ENCODE measurements around the gene KCTD13.
"Not testable (repeated sequence)": the region's sequence is repeated elsewhere in the genome, so short reads cannot be mapped to it uniquely, and the experiment has no call there.

The KCTD13 gene, protein sequence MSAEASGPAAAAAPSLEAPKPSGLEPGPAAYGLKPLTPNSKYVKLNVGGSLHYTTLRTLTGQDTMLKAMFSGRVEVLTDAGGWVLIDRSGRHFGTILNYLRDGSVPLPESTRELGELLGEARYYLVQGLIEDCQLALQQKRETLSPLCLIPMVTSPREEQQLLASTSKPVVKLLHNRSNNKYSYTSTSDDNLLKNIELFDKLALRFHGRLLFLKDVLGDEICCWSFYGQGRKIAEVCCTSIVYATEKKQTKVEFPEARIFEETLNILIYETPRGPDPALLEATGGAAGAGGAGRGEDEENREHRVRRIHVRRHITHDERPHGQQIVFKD

DNA sequence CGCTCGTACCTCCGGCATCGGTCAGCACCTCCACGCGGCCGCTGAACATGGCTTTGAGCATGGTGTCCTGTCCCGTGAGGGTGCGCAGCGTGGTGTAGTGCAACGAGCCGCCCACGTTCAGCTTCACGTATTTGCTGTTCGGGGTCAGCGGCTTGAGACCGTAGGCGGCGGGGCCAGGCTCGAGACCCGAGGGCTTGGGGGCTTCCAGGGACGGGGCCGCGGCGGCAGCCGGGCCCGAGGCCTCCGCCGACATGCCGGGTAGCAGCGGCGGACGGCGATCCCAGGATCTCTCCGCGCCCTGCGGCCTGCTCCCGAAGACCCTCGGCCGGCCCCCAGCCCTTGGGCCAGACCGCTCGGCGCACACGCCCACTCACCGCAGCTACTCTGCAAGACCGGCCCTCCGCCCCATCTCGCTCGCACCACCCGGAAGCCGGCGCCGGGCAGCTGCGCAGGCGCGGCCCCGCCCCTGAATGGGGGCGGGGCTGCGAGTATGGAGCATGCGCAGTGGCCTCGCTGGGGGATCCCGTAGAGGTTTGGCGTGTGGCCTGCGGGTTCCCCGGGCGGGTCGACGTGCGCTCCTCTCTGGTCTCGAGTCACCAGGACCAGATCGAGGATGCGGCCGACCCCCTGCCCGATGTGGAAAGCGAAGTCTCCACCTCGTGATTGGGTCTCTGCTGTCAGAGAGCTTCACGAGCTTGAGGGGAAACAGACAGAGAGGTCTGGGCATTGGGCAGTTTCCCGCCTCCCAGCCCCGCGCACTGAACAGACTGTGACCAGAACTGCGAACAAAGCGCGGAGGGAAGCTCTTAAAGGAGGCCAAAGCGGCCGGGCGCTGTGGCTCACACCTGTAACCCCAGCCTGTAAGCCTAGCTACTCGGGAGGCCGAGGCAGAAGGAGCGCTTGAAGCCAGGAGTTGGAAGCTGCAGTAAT is at the start of gene KCTD13:
Gene KCTD13, minus strand, starts transcription at position 446 of the 930 bp plus-strand sequence. Its CDS starts 193 bp downstream, at position 253.
- DNase-seq = peak; percentile 84

DNA sequence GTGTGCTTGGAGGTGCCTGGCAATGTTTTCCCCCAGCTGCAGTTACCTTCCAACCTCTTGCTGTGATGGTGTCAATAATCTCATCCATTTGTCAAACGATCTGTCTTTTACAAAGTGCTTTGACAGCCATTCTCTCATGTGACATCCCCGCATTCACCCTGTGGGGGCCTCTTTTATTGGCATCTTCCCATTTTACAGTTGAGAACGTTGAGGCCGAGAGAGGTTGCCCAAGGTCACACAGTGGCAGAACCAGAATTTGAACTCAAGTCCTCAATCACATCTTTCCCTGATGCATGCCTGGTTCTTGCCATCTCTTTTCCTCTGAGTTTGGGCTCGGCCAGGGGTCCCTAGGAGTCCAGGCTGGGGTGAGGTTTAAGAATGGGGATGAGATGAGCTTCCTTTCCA is 49.1 kb upstream of the KCTD13 start:
- DNase-seq = no peak

DNA sequence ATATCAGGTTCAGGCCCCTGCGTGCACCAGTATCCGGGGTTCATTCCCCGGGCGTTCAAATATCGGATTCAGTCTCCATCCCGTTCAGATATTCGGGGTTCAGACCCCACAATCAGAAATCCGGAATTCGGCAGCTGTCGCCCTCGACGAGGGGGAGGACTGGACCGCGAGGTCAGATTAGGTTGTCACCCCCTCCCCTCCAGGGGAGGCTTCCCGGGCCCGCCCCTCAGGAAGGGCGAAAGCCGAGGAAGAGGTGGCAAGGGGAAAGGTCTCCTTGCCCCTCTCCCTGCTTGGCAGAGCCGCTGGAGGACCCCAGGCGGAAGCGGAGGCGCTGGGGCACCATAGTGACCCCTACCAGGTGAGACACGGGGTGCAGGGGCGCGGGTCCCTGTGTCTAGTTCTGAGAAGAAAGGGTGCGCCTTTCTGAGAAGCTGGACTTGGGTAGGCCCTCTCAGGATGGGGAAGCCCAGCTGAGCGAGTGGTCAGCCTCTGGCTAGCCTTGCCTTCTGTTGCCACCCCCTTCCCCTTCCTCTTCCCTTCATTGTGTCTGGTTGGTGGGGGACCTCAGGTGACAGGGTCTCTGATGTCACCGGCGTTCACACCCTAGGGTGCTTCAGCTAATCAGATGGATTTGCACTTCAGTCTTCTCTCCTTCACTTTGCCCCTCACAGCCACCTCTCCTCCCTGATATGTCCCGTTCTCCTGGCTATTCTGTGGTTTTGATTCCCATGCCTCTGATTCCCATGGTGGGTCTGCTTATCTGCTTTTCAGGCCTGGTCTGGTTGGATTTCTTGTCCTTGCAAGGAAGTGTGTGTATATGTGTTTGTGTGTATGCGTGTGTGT is 48.5 kb upstream of the KCTD13 start:
- DNase-seq = peak; percentile 34

DNA sequence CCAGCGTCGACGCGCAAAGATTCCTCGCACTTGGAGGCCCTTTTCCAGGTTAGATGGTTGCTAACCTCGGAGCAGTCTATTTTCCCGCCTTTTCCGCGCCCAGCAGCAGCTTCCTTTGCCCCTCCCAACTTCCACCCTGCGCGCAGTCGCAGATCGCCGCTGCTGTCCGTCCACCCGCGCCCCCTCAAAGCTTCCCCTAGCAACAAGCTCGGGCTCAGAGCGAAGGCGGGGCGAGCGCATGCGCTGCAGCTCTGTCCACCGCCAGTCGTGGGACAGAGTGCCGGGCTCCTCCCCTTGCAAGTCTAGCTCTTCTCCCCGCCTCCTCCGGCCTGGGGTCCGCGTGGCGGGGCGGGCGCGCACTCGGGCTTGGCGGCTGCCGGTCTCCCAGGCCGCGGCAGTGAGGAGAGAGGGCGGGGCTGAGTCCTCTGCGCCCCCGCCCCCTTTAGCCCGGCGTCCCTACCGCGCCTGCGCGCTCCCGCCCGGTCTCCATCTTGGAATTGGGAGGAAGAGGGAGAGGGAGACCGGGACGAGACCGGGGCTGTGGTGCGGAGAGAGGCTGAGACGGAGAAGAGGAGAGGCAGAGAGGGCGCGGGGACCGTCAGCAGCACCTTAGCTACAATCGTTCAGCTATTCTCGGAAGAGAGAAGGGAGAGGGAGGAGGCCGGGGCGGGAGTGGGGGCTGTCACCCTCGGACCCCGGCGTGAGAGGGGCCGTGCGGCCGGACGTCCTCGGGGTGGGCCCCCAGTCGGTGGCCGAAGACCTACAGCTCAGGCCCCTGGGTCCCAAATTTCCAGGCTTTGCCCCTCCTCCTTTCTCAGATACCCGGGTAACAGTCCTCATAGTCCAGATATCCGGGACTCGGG is 47.6 kb upstream of the KCTD13 start, which contains the start of gene TAOK2:
Gene TAOK2, plus strand, starts transcription at position 485 of the 863 bp plus-strand sequence. CDS start 3,905 bp downstream, outside the sequence.
- DNase-seq = peak; percentile 98

DNA sequence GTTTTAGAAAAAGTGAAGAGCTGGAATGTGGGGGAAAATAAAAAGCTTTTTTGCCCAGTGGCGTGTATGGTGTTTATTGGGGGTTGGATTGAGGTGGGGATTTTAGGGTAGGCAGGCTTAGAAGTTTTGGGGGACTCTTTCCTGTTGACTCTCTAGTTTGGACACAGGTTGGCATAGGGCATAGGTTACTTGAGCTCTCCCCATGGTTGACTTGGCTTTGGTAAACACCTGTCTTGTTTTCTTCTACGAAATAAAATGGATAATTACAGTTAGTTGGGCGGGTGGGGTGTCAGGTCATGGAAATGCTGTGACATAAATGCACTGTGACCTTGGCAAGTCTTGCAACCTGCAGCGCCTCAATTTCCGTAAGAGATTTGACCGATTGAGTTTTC is 47.0 kb upstream of the KCTD13 start:
- DNase-seq = no peak

DNA sequence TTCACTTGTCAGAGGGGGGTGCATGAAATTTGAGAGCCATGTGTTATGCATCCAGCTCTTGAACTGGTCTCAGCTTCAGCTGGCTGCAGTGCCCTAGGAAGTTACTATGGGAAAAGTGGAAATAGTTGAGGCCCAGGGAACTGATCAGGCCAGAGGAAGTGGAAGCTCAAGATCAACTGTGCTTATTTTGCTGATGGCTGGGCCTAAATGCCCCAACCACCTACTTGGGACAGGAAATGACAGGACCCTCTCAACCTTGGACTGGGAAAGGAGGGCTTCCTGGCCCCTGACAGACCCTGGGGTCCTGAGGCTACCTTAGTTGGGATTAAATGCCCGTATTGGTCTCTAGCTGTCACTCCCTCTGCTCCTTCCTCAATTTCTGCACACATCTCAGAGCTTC is 46.5 kb upstream of the KCTD13 start:
- DNase-seq = no peak

DNA sequence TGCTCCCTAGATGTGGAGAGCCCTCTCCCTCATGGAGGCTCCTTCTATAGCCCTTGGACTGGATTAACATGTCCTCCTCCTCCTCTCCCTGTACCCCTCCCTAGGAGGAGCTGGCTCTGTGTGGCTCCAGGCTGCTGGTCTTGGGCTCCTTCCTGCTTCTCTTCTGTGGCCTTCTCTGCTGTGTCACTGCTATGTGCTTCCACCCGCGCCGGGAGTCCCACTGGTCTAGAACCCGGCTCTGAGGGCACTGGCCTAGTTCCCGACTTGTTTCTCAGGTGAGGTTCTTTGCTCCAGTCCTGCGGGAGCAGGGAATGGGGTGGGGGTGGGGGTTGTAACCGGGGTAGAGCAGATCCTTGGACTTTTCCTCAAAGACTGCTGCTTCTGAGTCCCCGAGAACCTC is 45.3 kb upstream of the KCTD13 start:
- no peak for DNase-seq

DNA sequence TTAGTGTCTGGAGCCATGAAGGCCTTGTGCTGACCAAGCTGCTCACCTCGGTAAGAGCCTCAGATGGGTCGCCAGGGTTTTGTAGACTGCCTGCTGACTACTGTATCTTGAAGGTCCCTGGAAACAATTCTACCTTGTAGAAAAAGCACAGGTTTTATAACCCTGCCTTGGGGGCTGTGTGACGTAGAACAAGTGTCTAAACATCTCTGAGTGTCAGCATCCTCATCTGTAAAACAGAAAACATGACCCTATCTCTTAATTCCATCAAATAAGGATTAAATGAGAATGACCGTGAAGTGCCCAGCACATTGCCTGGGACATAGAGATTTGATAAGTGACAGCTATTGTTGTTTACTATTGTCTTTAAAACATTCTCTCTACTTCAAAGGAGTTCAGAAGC is 42.2 kb upstream of the KCTD13 start:
- no peak for DNase-seq

DNA sequence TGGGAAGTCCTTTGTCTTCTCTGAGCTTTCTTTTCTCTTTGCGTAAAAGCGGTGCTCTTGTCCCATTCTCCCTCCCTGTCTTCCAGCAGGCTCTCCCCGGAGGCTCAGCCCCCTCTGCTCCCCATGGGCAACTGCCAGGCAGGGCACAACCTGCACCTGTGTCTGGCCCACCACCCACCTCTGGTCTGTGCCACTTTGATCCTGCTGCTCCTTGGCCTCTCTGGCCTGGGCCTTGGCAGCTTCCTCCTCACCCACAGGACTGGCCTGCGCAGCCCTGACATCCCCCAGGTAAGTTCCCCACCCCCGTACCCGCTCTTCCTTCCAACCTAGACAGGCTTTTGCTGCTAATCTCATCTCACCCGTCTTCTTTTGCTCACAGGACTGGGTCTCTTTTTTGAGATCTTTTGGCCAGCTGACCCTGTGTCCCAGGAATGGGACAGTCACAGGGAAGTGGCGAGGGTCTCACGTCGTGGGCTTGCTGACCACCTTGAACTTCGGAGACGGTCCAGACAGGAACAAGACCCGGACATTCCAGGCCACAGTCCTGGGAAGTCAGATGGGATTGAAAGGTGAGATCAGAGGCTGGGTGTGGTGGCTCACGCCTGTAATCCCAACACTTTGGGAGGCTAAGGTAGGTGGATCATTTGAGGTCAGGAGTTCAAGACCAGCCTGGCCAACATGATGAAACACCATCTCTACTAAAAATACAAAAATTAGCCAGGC is 37.2 kb upstream of the KCTD13 start:
- no peak for DNase-seq

DNA sequence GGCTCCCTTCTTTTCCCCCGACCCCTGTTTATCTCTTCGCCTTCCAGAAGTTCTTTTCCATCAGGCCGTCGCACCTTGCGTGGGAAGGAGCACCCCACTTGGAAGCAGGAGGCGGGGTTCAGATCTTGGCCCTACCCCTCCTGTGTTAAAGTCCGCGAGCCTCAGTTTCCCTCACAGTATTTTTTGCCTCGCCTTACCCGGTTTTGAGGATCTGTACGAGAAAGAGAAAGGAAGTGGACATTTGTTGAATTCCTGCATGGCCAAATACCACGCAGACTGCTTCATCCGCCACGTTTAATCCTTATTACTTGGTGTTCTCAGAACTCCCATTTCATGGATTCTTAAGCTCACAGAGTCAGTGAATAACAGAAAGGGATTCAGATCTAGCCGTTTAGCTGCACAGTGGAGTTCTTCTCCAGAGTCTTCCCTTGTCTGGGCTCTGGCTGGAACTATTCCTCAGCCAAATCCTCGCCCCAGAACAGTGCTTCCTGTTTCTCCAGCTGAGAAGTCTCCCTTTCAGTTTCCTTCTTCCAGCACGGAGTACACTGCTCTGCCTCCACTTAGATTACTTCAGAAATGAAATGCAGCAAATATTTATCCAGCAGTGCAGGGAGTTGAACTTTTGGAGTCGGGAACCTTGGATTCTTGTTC is 36.4 kb upstream of the KCTD13 start:
- peak; percentile 29 for DNase-seq

DNA sequence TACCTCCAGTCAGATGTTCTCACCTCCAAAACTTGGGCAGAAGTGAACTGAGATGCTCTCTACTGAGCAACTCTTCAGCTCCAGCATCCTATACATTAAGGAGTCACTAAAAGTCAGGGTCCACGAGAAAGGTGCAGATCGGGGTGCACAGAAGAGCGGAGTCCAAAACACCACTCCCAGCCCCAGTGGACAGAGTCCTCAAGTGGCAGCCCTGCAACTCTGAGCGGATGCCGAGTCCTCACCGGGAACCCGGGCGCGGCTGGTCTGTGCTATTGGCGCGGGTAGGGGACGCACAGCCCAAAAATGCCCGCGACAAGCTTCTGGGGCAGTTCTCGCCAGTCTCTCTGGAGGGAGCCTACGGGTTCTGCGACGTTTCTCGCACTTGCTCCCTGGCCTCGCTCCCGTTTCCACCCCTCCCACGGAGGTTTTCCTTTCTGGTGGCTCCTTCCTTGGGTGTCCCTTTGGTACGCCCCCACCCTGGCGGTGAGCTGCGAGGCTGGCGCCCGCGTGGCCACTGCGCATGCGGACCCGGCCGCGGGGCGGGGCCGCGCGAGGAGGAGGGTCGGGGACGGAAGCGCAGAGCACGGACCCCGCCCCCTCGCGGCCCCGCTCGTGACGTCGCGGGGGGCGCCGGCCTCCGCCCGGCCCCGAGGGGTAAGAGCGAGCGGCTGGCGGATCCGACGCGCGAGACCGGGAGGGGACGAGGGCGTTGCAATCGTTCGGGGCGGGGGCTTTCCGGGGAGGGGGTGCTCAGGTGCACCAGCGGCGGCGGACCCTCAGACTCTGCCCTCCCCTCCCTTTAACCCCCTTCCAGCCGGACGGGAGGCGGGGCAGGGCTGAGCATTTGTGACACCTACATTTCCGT is 35.7 kb upstream of the KCTD13 start, which contains the start of gene TMEM219:
Gene TMEM219, plus strand, starts transcription at position 601 of the 865 bp plus-strand sequence. CDS start 1,065 bp downstream, outside the sequence.
- DNase-seq = peak; percentile 89

DNA sequence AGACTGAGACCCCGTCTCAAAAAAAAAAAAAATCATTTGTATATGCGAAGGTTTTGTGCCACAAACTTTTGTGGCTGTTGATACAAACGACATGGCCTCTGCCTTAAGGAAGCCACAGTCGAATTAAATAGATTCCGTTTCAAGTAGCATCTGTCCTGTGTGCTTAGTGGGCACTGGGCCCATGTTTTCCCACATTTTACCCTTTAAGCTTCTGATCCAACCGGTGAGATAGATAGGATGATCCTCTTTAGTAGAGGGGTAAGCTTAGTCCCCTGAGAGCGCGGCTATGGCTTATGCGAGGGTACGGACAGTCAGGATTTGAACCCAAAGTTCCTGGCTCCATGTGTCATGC is 35.1 kb upstream of the KCTD13 start:
- DNase-seq = peak; percentile 23

DNA sequence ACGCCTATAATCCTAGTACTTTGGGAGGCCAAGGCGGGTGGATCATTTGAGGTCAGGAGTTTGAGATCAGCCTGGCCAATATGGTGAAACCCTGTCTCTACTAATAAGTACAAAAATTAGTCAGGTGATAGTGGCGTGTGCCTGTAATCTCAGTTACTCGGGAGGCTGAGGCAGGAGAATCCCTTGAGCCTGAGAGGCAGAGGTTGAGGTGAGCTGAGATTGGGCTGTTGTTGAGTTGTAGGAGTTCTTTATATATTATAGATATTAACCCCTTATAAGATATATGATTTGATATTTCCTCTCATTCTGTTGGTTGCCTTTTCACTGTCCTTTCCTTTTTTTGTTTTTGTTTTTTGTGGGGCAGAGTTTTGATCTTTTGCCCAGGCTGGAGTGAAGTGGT is 33.8 kb upstream of the KCTD13 start:
- DNase-seq = not testable (repeated sequence)

DNA sequence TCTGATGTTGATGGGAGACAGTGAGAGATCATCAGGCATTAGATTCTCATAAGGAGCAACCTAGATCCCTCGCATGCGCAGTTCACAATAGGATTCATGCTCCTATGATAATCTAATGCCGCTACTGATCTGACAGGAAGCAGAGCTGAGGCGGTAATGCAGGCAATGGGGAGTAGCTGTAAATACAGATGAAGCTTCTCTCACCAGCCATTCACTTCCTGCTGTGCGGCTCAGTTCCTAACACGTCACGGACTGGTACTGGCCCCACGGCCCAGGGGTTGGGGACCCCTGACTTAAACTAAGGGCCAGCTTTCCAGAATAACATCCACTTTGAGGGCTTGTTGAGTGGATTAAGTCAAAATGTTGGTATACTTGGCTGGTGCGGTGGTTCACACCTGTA is 33.3 kb upstream of the KCTD13 start:
- DNase-seq = no peak

DNA sequence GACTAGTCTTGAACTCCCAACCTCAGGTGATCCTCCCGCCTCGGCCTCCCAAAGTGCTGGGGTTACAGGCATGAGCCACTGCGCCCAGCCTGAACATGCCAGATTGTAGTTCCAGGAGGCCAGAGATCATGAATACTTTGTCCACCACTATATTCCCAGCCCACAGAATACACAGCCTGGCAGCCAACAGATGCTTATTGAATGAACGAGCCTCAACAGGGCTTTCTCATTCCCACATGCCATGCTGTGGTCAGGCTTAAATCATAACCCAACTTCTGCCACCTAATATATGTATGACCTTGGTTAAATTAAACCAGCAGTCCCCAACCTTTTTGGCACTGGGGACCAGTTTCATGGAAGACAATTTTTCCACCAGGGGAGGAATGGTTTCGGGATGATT is 32.7 kb upstream of the KCTD13 start:
- DNase-seq = no peak

DNA sequence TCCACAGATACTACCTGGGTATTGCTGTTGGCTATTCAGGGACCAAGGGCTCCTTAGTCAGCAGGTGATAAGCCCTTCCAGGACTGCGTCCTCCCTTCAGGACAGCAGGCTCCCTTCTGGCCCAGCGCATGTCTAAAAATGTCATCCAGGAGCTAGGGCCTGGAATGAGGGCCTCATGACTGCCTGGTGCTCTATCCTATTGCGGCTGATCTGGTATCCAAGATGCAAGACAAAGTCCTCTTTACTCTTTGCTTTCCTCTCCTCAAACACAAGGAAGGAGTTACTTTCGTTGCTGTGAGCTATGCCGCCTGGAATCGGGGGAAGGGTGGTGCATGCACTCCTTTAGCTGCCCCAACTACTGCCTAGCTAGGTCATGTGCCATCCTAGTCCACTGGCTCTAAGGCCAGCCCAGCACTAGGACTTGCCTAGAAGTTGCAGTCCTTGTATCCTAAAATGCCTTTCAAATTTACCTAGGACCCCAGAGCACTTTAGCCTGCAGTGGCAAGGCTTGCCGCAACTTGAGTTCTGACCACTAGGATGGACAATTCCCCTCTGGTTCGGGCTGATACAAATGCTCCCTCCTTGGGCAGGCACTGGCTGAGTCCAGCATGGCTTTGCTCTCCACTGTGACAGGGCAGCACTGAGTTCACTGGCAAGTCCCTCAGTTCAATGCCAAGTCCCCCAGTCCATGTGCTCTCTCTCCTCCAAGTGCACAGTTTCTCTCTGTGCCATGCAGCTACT is 25.8 kb upstream of the KCTD13 start:
- no peak for DNase-seq

DNA sequence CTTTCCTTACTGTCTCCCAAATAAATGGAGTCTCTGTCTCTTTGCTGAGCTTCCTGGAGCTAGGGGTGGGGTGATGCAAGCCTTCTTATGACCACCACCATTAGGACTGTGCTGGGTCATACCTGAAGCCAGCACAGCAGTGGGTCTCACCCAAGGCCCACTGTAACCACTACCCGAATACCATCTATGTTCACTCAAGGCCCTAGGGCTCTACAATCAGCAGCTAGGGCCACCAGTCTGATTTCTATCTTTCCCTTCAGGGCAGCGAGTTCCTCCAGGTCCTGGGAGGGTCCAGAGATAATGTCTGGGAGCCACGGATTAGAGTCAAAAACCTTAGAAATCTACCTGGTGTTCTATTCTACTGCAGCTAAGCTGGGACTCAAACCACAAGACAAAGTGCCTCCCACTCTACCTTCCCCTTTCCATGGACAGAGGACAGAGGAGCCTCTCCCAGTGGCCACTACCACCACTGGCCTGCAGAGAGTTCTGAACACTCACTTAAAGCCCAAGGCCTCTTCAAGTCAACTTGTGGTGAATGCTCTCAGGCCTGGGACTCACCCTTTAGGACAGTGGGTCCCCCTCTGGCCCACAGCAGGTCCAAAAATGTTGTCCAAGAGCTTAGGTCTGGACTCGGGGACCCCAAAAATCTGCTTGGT is 24.9 kb upstream of the KCTD13 start:
- DNase-seq = no peak

DNA sequence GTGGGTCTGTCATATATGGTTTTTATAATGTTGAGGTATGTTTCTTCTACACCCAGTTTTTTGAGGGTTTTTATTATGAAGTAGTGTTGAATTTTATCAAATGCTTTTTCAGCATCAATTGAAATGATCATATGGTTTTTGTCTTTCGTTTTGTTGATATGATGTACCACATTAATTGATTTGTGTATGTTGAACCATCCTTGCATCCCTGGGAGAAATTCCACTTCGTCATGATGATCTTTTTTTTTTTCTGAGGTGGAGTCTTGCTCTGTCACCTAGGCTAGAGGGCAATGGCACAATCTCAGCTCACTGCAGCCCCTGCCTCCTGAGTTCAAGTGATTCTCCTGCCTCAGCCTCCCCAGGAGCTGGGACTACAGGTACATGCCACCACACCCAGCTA is 21.9 kb upstream of the KCTD13 start:
- DNase-seq = no peak

Measured in DMS53 (cell line).